Colonic mucosa (tissue), 4 donors: ENCODE results near the gene B9D1. TPM values are rescaled to one million over a fixed set of nuclear protein-coding genes. Genes with fewer than 3 reads are reported as not detected.

ENCODE experiments used
- DNase-seq: peaks from one replicate; pipeline ENCODE4 v3.0.0-alpha.2; 2020
- H3K27ac ChIP-seq: fragments of 200-600 bp; one replicate; pipeline ENCODE4 v1.8.0; 2021
- H3K27me3 ChIP-seq: fragments of 200-600 bp; one replicate; pipeline ENCODE4 v1.8.0; 2021
- H3K36me3 ChIP-seq: fragments of 200-600 bp; one replicate; pipeline ENCODE4 v1.8.0; 2021
- H3K4me1 ChIP-seq: fragments of 200-600 bp; one replicate; pipeline ENCODE4 v1.8.0; 2021; ENCODE audit warnings: mild to moderate bottlenecking
- H3K4me3 ChIP-seq: fragments of 200-600 bp; one replicate; pipeline ENCODE4 v1.8.0; 2021
- H3K9ac ChIP-seq, 2 donors: one replicate each; pipeline ENCODE4 v1.7.0; 2013; ENCODE audit warnings: control low read depth in 2 of 2, low read depth in 2 of 2, low read length in 2 of 2
- H3K9me3 ChIP-seq: fragments of 200-600 bp; one replicate; pipeline ENCODE4 v1.8.0; 2021
- intact Hi-C: fragments of 100-400 bp; cut with DNase I; formaldehyde crosslinking; loops from one replicate; pipeline ENCODE4 v1.14.1; 2022
- total RNA-seq, 2 donors: library from RNA; stranded (reverse); fragmentation: NEBNext Ultra II Directional in 1 of 2; extraction: Animal tissue kit (Norgen Biotek cat#: 25700) in 1 of 2; gene quantifications; one replicate each; pipeline ENCODE4 v1.2.1, GENCODE V29; 2021
- TF ChIP-seq, protein P1 (sequence below): fragments of 200-600 bp; IDR thresholded peaks from one replicate; pipeline ENCODE4 v1.8.0; 2022; ENCODE audit warnings: antibody characterized with exemption, mild to moderate bottlenecking
- donor health status: healthy.
- donor health status: DM: no; HTN: no; CAD: no.
- donor health status: DM: no; HTN: no; CAD: no.

B9D1 gene
- total RNA-seq, 2 donors from 2014 or later, result 5.6 to 11.9 TPM

DNA sequence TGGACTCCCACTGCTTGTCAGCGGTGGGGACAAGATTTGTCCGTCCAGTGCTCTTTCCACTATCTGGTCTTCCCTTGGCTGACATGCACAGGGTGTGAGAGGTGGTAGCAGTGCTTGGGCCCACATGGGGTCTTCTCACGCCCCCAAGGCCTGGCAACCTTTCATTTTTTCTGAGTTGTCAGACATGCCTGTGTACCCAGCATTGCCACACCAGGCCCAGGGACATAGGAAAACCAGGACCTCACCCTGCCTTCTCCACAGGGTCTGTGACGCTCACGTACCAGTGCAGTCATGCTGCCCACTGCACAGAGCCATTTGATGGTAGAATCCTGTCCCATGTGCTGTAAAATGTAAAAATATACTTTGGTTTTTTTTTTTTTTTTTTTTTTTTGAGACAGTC lies 57.8 kb downstream of the B9D1 start:
- H3K27me3 ChIP-seq, result no peaks in the 10 kb centered on the region
- H3K9me3 ChIP-seq, result no peaks in the 10 kb centered on the region
- DNase-seq, result no peak
- H3K4me3 ChIP-seq, result no peak overlapping the region
- H3K27ac ChIP-seq, result no peak overlapping the region
- peaks cover 23% of the 10 kb centered on the region for H3K4me1 ChIP-seq
- H3K36me3 ChIP-seq, result no peaks in the 10 kb centered on the region
- TF ChIP-seq, protein P1, sequence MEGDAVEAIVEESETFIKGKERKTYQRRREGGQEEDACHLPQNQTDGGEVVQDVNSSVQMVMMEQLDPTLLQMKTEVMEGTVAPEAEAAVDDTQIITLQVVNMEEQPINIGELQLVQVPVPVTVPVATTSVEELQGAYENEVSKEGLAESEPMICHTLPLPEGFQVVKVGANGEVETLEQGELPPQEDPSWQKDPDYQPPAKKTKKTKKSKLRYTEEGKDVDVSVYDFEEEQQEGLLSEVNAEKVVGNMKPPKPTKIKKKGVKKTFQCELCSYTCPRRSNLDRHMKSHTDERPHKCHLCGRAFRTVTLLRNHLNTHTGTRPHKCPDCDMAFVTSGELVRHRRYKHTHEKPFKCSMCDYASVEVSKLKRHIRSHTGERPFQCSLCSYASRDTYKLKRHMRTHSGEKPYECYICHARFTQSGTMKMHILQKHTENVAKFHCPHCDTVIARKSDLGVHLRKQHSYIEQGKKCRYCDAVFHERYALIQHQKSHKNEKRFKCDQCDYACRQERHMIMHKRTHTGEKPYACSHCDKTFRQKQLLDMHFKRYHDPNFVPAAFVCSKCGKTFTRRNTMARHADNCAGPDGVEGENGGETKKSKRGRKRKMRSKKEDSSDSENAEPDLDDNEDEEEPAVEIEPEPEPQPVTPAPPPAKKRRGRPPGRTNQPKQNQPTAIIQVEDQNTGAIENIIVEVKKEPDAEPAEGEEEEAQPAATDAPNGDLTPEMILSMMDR, result no peak
- intact Hi-C loops, result no loop called here
- peak overlapping the region in 1 of 2 donors; percentile 46 for H3K9ac ChIP-seq

DNA sequence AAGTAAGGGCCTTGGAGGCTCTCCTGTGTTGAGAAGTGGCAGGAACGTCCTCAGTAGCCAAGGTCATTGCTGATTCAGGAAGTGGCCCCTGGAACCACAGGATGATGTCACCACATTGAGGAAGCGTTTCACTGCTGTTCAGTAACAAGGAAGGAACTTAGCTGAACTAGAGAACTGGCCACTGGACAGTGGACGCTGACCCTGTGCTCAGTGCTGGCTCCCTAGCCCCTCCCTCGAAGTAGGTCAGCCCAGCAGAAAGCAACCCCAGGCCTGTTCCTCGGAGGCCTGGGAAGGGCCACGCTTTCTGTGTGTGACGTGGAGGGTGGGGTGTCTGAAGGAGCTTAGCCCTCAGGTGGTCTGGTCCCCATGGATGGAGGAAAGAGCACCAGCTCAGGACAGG lies 58.3 kb downstream of the B9D1 start:
- peak overlapping the region in 1 of 2 donors; percentile 46 for H3K9ac ChIP-seq
- H3K36me3 ChIP-seq, result no peaks in the 10 kb centered on the region
- peaks cover 23% of the 10 kb centered on the region for H3K4me1 ChIP-seq
- intact Hi-C loops, result no loop called here
- TF ChIP-seq, protein P1, result no peak
- no peak overlapping the region for H3K4me3 ChIP-seq
- DNase-seq, result peak; percentile 65
- H3K27ac ChIP-seq, result no peak overlapping the region
- H3K27me3 ChIP-seq, result no peaks in the 10 kb centered on the region
- no peaks in the 10 kb centered on the region for H3K9me3 ChIP-seq

DNA sequence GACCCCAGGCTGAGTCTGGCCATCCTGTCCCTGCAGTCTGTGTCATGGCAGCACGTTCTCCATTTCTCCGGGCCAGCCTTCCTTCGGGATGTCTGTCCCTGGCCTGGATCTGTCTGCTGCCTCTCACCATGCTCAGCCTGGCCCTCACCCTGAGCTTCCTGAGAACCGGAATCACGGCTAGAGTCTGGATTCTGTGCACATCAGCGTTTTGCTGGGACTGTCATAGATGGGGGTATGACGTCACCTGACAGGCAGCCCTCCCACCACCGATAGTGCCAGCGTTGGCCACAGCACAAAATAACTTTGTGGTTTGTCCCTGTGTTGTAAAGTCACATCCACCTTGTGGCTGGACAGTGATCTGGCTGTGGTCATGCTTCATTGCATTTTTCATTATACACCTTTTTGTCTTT lies 59.2 kb downstream of the B9D1 start:
- TF ChIP-seq, protein P1, result no peak
- DNase-seq, result no peak
- Histone ChIP-seq H3K27ac (no peak overlapping the region), H3K4me3 (no peak overlapping the region), H3K4me1 (peaks cover 23% of the 10 kb centered on the region), H3K27me3 (no peaks in the 10 kb centered on the region), H3K36me3 (no peaks in the 10 kb centered on the region), H3K9ac (peak overlapping the region; percentile 3 to 40), H3K9me3 (no peaks in the 10 kb centered on the region)
- intact Hi-C loops, result no loop called here

DNA sequence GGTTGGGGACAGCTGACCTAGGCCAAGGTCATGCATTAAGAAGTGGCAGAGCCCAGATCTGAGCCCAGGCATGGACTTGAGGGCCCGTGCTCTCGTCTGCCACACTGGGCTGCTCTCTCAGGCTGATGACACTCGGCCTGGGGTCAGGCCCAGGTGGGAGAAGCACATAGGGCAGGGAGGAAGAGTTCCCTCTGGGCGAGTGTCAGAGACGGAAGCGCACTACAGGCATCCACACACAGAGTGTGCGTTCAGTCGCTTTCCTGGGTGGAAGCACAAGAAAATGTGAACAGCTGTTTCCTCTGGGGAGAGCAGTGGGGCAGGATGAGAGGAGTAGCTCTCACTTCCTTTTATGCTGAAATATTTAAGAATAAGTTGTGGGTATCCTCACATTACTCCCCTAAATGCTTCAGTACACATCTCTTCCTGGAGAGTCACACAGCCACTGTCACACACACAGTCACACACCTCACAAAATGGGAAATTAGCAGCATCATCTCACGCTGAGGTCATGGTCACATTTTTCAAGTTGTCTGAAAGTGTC lies 59.7 kb downstream of the B9D1 start:
- intact Hi-C loops, result no loop called here
- no peak overlapping the region for H3K4me3 ChIP-seq
- peaks cover 23% of the 10 kb centered on the region for H3K4me1 ChIP-seq
- H3K9me3 ChIP-seq, result no peaks in the 10 kb centered on the region
- DNase-seq, result no peak
- no peak overlapping the region for H3K27ac ChIP-seq
- no peaks in the 10 kb centered on the region for H3K27me3 ChIP-seq
- no peaks in the 10 kb centered on the region for H3K36me3 ChIP-seq
- TF ChIP-seq, protein P1, result no peak
- H3K9ac ChIP-seq, result peak overlapping the region; percentile 3 to 40

DNA sequence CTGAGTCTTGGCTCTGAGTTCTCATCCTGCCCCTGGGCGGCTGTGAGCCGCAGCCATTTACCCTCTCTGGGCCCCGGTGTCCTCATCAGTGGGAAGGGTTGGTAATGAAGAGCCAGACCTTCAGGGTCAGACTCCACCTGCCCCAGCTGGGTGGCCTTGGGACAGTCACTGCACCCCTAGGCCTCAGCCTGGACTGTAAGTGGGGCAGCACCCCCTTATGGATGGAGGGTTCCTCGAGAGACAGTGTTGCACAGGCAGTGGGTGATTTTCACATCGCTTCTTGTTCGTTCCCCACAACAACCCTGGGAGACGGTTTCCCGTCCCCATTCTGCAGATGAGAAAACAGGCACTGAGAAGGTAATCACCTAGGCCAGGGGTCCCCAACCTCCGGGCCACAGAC lies 60.5 kb downstream of the B9D1 start:
- Histone ChIP-seq H3K27ac (peak overlapping the region; percentile 64), H3K36me3 (no peaks in the 10 kb centered on the region), H3K27me3 (no peaks in the 10 kb centered on the region), H3K4me1 (peaks cover 23% of the 10 kb centered on the region), H3K9me3 (no peaks in the 10 kb centered on the region), H3K4me3 (no peak overlapping the region), H3K9ac (peak overlapping the region in 1 of 2 donors; percentile 78)
- intact Hi-C loops, result no loop called here
- TF ChIP-seq, protein P1, result no peak
- DNase-seq, result no peak
